ENCODE results near the gene HOMER2. TPM values are rescaled to one million over a fixed set of nuclear protein-coding genes. Genes with fewer than 3 reads are reported as not detected.

HOMER2 gene
- total and polyA plus RNA-seq, 2 experiments from 2014 or later: 10.8 to 23.9 TPM

- no peak overlapping the region for H3K27ac Mint-ChIP-seq
- ATAC-seq: no peak
- peaks cover 7% of the 10 kb centered on the region for H3K4me1 ChIP-seq (ENCODE audit: insufficient read depth)
- H3K27ac ChIP-seq (ENCODE audit: low read depth): no peak overlapping the region
- H3K36me3 ChIP-seq (ENCODE audit: insufficient read depth): no peaks in the 10 kb centered on the region
- no peak overlapping the region for H2AFZ ChIP-seq
- H3K36me3 Mint-ChIP-seq (ENCODE audit: low read depth): no peaks in the 10 kb centered on the region
- H3K27me3 ChIP-seq (ENCODE audit: insufficient read depth): no peaks in the 10 kb centered on the region
- no peaks in the 10 kb centered on the region for H3K79me2 ChIP-seq (replicated peaks; ENCODE audit: insufficient read depth)
- no peak for DNase-seq (ENCODE audit: low spot score)
- no peaks in the 10 kb centered on the region; the same call in 2 of the 3 replicates for H3K9me3 Mint-ChIP-seq
- H3K4me2 ChIP-seq: no peak overlapping the region
- peaks cover 13% of the 10 kb centered on the region for H3K27me3 Mint-ChIP-seq (ENCODE audit: insufficient read depth, low read depth, poor library complexity)
- H3F3A ChIP-seq (replicated peaks; ENCODE audit: low read depth): no peaks in the 10 kb centered on the region
- no peak overlapping the region for H3K4me3 ChIP-seq
- H3K4me1 Mint-ChIP-seq: peaks cover 15% of the 10 kb centered on the region
- H3K9me2 ChIP-seq (ENCODE audit: insufficient read depth): no peaks in the 10 kb centered on the region
- H3K4me3 Mint-ChIP-seq: no peak overlapping the region
- H4K20me1 ChIP-seq (replicated peaks; ENCODE audit: insufficient read depth): no peaks in the 10 kb centered on the region
- no peak for TF ChIP-seq CREB1 (CRISPR knock-in tag; IDR thresholded peaks at IDR 0.05; ENCODE audit: low read depth)
- TF ChIP-seq JUNB (IDR thresholded peaks at IDR 0.05; ENCODE audit: unreplicated experiment): no peak
- TF ChIP-seq EZH2phosphoT487 (IDR thresholded peaks at IDR 0.05; ENCODE audit: unreplicated experiment): no peak
- TF ChIP-seq CTCF (conservative IDR thresholded peaks at IDR 0.05; ENCODE audit: low read depth in 2 of 2): no peak
- no peak for TF ChIP-seq STAT1 (IDR thresholded peaks at IDR 0.05; ENCODE audit: unreplicated experiment)
- TF ChIP-seq ETS1 (IDR thresholded peaks at IDR 0.05): no peak
- TF ChIP-seq POLR2AphosphoS5 (IDR thresholded peaks at IDR 0.05; ENCODE audit: low read depth): no peak
- TF ChIP-seq EZH2 (IDR thresholded peaks at IDR 0.05; ENCODE audit: low read depth, unreplicated experiment): no peak
- TF ChIP-seq, protein P1, sequence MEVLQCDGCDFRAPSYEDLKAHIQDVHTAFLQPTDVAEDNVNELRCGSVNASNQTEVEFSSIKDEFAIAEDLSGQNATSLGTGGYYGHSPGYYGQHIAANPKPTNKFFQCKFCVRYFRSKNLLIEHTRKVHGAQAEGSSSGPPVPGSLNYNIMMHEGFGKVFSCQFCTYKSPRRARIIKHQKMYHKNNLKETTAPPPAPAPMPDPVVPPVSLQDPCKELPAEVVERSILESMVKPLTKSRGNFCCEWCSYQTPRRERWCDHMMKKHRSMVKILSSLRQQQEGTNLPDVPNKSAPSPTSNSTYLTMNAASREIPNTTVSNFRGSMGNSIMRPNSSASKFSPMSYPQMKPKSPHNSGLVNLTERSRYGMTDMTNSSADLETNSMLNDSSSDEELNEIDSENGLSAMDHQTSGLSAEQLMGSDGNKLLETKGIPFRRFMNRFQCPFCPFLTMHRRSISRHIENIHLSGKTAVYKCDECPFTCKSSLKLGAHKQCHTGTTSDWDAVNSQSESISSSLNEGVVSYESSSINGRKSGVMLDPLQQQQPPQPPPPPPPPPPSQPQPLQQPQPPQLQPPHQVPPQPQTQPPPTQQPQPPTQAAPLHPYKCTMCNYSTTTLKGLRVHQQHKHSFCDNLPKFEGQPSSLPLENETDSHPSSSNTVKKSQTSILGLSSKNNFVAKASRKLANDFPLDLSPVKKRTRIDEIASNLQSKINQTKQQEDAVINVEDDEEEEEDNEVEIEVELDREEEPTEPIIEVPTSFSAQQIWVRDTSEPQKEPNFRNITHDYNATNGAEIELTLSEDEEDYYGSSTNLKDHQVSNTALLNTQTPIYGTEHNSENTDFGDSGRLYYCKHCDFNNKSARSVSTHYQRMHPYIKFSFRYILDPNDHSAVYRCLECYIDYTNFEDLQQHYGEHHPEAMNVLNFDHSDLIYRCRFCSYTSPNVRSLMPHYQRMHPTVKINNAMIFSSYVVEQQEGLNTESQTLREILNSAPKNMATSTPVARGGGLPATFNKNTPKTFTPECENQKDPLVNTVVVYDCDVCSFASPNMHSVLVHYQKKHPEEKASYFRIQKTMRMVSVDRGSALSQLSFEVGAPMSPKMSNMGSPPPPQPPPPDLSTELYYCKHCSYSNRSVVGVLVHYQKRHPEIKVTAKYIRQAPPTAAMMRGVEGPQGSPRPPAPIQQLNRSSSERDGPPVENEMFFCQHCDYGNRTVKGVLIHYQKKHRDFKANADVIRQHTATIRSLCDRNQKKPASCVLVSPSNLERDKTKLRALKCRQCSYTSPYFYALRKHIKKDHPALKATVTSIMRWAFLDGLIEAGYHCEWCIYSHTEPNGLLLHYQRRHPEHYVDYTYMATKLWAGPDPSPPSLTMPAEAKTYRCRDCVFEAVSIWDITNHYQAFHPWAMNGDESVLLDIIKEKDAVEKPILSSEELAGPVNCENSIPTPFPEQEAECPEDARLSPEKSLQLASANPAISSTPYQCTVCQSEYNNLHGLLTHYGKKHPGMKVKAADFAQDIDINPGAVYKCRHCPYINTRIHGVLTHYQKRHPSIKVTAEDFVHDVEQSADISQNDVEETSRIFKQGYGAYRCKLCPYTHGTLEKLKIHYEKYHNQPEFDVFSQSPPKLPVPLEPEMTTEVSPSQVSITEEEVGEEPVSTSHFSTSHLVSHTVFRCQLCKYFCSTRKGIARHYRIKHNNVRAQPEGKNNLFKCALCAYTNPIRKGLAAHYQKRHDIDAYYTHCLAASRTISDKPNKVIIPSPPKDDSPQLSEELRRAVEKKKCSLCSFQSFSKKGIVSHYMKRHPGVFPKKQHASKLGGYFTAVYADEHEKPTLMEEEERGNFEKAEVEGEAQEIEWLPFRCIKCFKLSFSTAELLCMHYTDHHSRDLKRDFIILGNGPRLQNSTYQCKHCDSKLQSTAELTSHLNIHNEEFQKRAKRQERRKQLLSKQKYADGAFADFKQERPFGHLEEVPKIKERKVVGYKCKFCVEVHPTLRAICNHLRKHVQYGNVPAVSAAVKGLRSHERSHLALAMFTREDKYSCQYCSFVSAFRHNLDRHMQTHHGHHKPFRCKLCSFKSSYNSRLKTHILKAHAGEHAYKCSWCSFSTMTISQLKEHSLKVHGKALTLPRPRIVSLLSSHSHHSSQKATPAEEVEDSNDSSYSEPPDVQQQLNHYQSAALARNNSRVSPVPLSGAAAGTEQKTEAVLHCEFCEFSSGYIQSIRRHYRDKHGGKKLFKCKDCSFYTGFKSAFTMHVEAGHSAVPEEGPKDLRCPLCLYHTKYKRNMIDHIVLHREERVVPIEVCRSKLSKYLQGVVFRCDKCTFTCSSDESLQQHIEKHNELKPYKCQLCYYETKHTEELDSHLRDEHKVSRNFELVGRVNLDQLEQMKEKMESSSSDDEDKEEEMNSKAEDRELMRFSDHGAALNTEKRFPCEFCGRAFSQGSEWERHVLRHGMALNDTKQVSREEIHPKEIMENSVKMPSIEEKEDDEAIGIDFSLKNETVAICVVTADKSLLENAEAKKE (CRISPR knock-in tag; IDR thresholded peaks at IDR 0.05): no peak
- no peak for TF ChIP-seq ZNF114 (CRISPR knock-in tag; IDR thresholded peaks at IDR 0.05)
- no peak for TF ChIP-seq ZNF331 (CRISPR knock-in tag; IDR thresholded peaks at IDR 0.05; ENCODE audit: low read depth)
- no peak for TF ChIP-seq NANOG (IDR thresholded peaks at IDR 0.05; ENCODE audit: borderline replicate concordance)
- TF ChIP-seq REST (IDR thresholded peaks at IDR 0.05; ENCODE audit: unreplicated experiment): no peak
Measured at GRCh38 chr15:82846621-82847020, 105.9 kb downstream of the HOMER2 start.

Data from GM23338 (cell line).